ENCODE data around the gene MTCL3.

Gene MTCL3

DNA sequence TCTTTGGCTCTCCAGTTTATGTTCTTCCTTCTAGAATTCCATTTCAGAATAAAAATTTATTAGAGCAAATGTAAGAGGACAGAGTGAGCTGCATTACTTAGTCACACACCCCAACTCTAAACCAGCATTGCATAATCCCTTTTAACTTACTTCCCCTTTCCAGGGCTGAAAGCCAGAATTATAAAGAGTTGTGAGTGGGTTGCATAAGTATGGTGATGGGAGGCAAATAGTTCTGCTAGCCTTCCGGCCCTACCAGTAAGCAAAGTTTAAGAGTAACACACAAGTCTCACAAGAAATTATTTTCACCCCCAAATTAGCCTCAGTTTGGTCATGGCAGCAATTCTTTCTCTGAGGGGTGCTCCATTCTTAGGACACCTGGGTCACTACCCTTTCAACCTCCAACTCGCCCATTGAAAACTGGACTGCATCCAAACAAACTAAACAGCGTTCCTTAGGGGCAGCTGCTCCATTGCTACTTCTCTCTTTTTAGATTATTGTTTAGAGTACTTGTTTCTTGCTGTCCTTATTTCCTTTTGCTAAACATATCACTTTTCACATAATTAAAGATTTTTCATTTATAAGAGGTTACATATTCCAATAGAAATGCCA, 61.6 kb downstream of the MTCL3 start:
- Histone ChIP-seq H3K27ac (peak overlapping the region in 3 of 4 donors; percentile 6 to 75 (median 16)), H3K4me3 (peak overlapping the region in 1 of 4 donors; percentile 33), H3K4me1 (no peaks in the 10 kb centered on the region), H3K36me3 (no peaks in the 10 kb centered on the region), H3K27me3 (no peaks in the 10 kb centered on the region), H3K9me3 (no peaks in the 10 kb centered on the region)
- no peak for DNase-seq
- no peak for TF ChIP-seq CTCF (IDR thresholded peaks at IDR 0.05)
- TF ChIP-seq POLR2A (IDR thresholded peaks at IDR 0.05): no peak

GRCh38 chr6:127456465-127456864, 62.7 kb downstream of the MTCL3 start:
- no peaks in the 10 kb centered on the region for H3K4me1 ChIP-seq
- no peak for DNase-seq
- TF ChIP-seq POLR2A (IDR thresholded peaks at IDR 0.05): no peak
- H3K27me3 ChIP-seq: no peaks in the 10 kb centered on the region
- H3K4me3 ChIP-seq: no peak overlapping the region
- H3K27ac ChIP-seq: peak overlapping the region in 2 of 4 donors; percentile 9 to 75
- no peaks in the 10 kb centered on the region for H3K36me3 ChIP-seq
- no peaks in the 10 kb centered on the region for H3K9me3 ChIP-seq

- Histone ChIP-seq H3K9me3 (no peaks in the 10 kb centered on the region), H3K27me3 (no peaks in the 10 kb centered on the region), H3K36me3 (no peaks in the 10 kb centered on the region), H3K4me1 (no peaks in the 10 kb centered on the region), H3K27ac (no peak overlapping the region), H3K4me3 (no peak overlapping the region)
- no peak for DNase-seq
- TF ChIP-seq POLR2A (IDR thresholded peaks at IDR 0.05): no peak
- no peak for TF ChIP-seq CTCF (IDR thresholded peaks at IDR 0.05)
These were observed 65.1 kb downstream of the MTCL3 start for GRCh38 chr6:127453845-127454619.

DNA sequence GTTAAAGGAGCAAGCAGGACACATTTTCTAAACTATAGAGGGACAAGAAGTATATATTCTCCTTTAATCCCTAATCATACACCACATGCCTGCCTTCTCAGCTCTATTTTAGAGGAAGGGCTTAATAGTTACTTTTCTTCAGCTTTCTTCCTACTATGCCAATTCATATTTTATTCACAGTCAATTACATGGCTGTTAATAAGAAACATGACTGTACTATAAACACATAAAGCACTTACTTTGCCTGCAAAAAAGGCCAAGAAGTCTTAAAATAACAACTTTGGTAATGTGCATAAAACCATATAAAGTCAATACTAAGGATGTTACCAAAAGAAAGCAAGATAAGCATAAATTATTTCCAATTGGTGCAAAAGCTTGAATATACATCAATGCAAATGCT, 66.3 kb downstream of the MTCL3 start:
- H3K4me1 ChIP-seq: no peaks in the 10 kb centered on the region
- no peaks in the 10 kb centered on the region for H3K36me3 ChIP-seq
- TF ChIP-seq CTCF (IDR thresholded peaks at IDR 0.05) (no peak), POLR2A (IDR thresholded peaks at IDR 0.05) (no peak)
- H3K27me3 ChIP-seq: no peaks in the 10 kb centered on the region
- DNase-seq: no peak
- H3K4me3 ChIP-seq: no peak overlapping the region
- H3K27ac ChIP-seq: no peak overlapping the region
- H3K9me3 ChIP-seq: no peaks in the 10 kb centered on the region

GRCh38 chr6:127451388-127451787, 67.7 kb downstream of the MTCL3 start:
- Histone ChIP-seq H3K4me1 (no peaks in the 10 kb centered on the region), H3K36me3 (no peaks in the 10 kb centered on the region), H3K27me3 (no peaks in the 10 kb centered on the region), H3K27ac (no peak overlapping the region), H3K4me3 (no peak overlapping the region), H3K9me3 (no peaks in the 10 kb centered on the region)
- DNase-seq: no peak
- TF ChIP-seq CTCF (IDR thresholded peaks at IDR 0.05) (no peak), POLR2A (IDR thresholded peaks at IDR 0.05) (no peak)

DNA sequence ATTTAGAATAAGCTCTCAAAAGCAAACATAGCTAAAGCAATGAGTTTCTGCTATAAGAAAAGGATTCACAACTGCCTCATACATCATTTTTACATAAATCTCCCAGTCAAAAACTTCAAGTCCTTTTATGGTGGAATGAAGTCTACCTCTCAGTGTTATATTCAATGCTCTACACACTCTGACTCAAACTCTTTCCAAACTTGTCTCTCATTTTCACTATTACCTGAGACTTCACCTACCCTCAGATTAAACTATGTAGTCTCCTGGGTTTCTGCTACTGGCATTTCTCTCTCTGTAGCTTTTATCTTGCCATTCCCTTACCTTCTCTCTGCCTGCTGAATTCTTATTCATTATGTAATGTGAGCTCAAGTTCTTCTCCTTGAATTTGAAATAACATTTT, 71.4 kb downstream of the MTCL3 start:
- no peak for DNase-seq
- Histone ChIP-seq H3K4me1 (no peaks in the 10 kb centered on the region), H3K9me3 (no peaks in the 10 kb centered on the region), H3K27me3 (no peaks in the 10 kb centered on the region), H3K27ac (no peak overlapping the region), H3K4me3 (no peak overlapping the region), H3K36me3 (no peaks in the 10 kb centered on the region)
- TF ChIP-seq CTCF (IDR thresholded peaks at IDR 0.05) (no peak), POLR2A (IDR thresholded peaks at IDR 0.05) (no peak)

Data from Peyer's patch (tissue), 4 donors.